ENCODE measurements around the gene ZWILCH. TPM values are rescaled to one million over a fixed set of nuclear protein-coding genes. Genes with fewer than 3 reads are reported as not detected.

The ZWILCH gene
- total and polyA plus RNA-seq, 2 of the 4 experiments (the other 2 are of a cell fraction) = 10.5 to 22.2 TPM

GRCh38 chr15:66483131-66483566 lies 22.0 kb upstream of the ZWILCH start:
- WGBS, 2 experiments (ENCODE audit: extremely low coverage in 2 of 2, insufficient read length in 1 of 2) = 100% methylated on average over 2 of the region's 3 CpGs; no CpG with 5 or more reads in 1 of the 2 experiments

More at GRCh38 chr15:66483131-66483566, 22.0 kb upstream of the ZWILCH start:
- no peak overlapping the region for H3K56ac ChIP-seq (ENCODE audit: extremely low read depth, insufficient read depth, low read length)
- TF ChIP-seq MAZ (IDR thresholded peaks at IDR 0.05; ENCODE audit: borderline replicate concordance, low read depth, low read length) (no peak), CEBPB (IDR thresholded peaks at IDR 0.05; ENCODE audit: low read depth, low read length) (peak; percentile 55)
- H3K23ac ChIP-seq (ENCODE audit: low read depth, low read length) = no peak overlapping the region
- ChIA-PET POLR2A (ENCODE audit: unreplicated experiment) (no interaction called here), CTCF (no interaction called here)
- no peak overlapping the region for H2BK120ac ChIP-seq (ENCODE audit: low read depth, low read length)
- H4K20me1 ChIP-seq (ENCODE audit: insufficient read depth, low read length) = peaks cover 6% of the 10 kb centered on the region
- H3K79me1 ChIP-seq (ENCODE audit: low read depth in 1 of 2, low read length in 2 of 2) = peaks cover 41 to 43% of the 10 kb centered on the region in 2 experiments
- H3K4me3 ChIP-seq (ENCODE audit: insufficient read depth, low read depth, low read length) = no peak overlapping the region
- H3K14ac ChIP-seq (replicated peaks; ENCODE audit: low read depth, low read length) = no peak overlapping the region
- H2BK20ac ChIP-seq (ENCODE audit: low read depth, low read length) = no peak overlapping the region
- H4K8ac ChIP-seq (ENCODE audit: low read depth in 2 of 2, low read length in 2 of 2) = no peak overlapping the region
- H3K27ac ChIP-seq (ENCODE audit: insufficient read depth, low read length) = no peak overlapping the region
- no peak overlapping the region for H4K91ac ChIP-seq (ENCODE audit: insufficient read depth, low read depth, low read length)
- H2AFZ ChIP-seq (replicated peaks; ENCODE audit: low read length, poor library complexity) = no peak overlapping the region
- H3K9me3 ChIP-seq (ENCODE audit: control insufficient read depth, insufficient read depth, low read length) = no peaks in the 10 kb centered on the region
- no peak overlapping the region for H4K5ac ChIP-seq (ENCODE audit: low read depth, low read length)
- ATAC-seq (ENCODE audit: low read depth) (peak; percentile 14; the same call in 1 of the 2 replicates), DNase-seq (peak; percentile 52)
- H2BK5ac ChIP-seq (ENCODE audit: low read depth, low read length, poor library complexity, severe bottlenecking) = no peak overlapping the region
- intact Hi-C loops (cut with micrococcal nuclease) (no loop called here), dilution Hi-C loops (cut with HindIII; ENCODE audit: low sequenced_read_pairs, unreplicated experiment) (no loop called here), in situ Hi-C loops (cut with MboI; ENCODE audit: low sequenced_read_pairs) (loop anchor here (25.0 kb wide), 1 partner anchor 571 kb away; no protein-coding TSS in a partner anchor)
- BruUV-seq (replicated peaks) = no TSS peak
- peaks cover 18% of the 10 kb centered on the region for H3K9me1 ChIP-seq (ENCODE audit: insufficient read depth, low read length)
- no peak overlapping the region for H2BK15ac ChIP-seq (ENCODE audit: low read depth, low read length)
- H3K4me1 ChIP-seq (ENCODE audit: control insufficient read depth, insufficient read depth, low read length) = peaks cover 5% of the 10 kb centered on the region; the same call in 1 of the 2 replicates
- H3K4ac ChIP-seq (ENCODE audit: low read depth, low read length) = no peak overlapping the region
- no peak overlapping the region for H3K18ac ChIP-seq (ENCODE audit: low read depth, low read length)
- no peak overlapping the region for H3K9ac ChIP-seq (ENCODE audit: low read depth, low read length)
- H3K36me3 ChIP-seq (ENCODE audit: control insufficient read depth, insufficient read depth, low read length) = peaks cover 36% of the 10 kb centered on the region
- no peak overlapping the region for H3K4me2 ChIP-seq (ENCODE audit: low read depth, low read length)
- no peak overlapping the region for H2AK5ac ChIP-seq (ENCODE audit: low read depth, low read length)
- no peaks in the 10 kb centered on the region for H3K27me3 ChIP-seq (ENCODE audit: control insufficient read depth, insufficient read depth, low read length)
- H2AK9ac ChIP-seq (replicated peaks; ENCODE audit: low read depth, low read length, poor library complexity) = no peak overlapping the region
